Neural cell (in vitro differentiated cells): Measurements from ENCODE around the gene DPYSL4. TPM values are rescaled to one million over a fixed set of nuclear protein-coding genes. Genes with fewer than 3 reads are reported as not detected.

Experiments used
- H2AFZ ChIP-seq: fragments of 200-600, 300-800 bp; sonication (generic), shearing (Covaris generic); 2 replicates; pipeline ENCODE4 v1.6.0; 2014; ENCODE audit warnings: low read depth, mild to moderate bottlenecking, antibody characterized with exemption, low read length, moderate library complexity
- H3F3A ChIP-seq: fragments of 200-600 bp; shearing (Covaris generic); 2 replicates; pipeline ENCODE4 v1.6.1; 2016; ENCODE audit warnings: mild to moderate bottlenecking, moderate library complexity, mixed read lengths, antibody characterized with exemption, low read length; ENCODE audit not compliant: insufficient read depth, poor library complexity, severe bottlenecking
- H3K27ac ChIP-seq: fragments of 200-600, 300-800 bp; sonication (generic), shearing (Covaris generic); 2 replicates; pipeline ENCODE4 v1.5.1; 2014; ENCODE audit warnings: mild to moderate bottlenecking, low read length, moderate library complexity
- H3K27me3 ChIP-seq: fragments of 300-800, 200-600 bp; sonication (generic), shearing (Covaris generic); 2 replicates; pipeline ENCODE4 v1.6.0; 2014; ENCODE audit warnings: mild to moderate bottlenecking, low read depth, low read length, moderate library complexity; ENCODE audit not compliant: insufficient read depth
- H3K36me3 ChIP-seq: fragments of 300-800, 200-600 bp; sonication (generic), shearing (Covaris generic); 2 replicates; pipeline ENCODE4 v1.5.1; 2014; ENCODE audit warnings: mild to moderate bottlenecking, antibody characterized with exemption, low read length, moderate library complexity; ENCODE audit not compliant: insufficient read depth
- H3K4me2 ChIP-seq: fragments of 300-800, 200-600 bp; sonication (generic), shearing (Covaris generic); 2 replicates; pipeline ENCODE4 v1.6.0; 2014; ENCODE audit warnings: mild to moderate bottlenecking, low read length
- H3K4me3 ChIP-seq: fragments of 300-800, 200-600 bp; sonication (generic), shearing (Covaris generic); 2 replicates; pipeline ENCODE4 v1.5.1; 2014; ENCODE audit warnings: mild to moderate bottlenecking, low read length, moderate library complexity
- H3K79me2 ChIP-seq: fragments of 200-600 bp; shearing (Covaris generic); replicated peaks from 2 replicates; pipeline ENCODE4 v1.6.0; 2014; ENCODE audit warnings: mild to moderate bottlenecking, low read length, moderate library complexity; ENCODE audit not compliant: insufficient read depth
- H3K9ac ChIP-seq: fragments of 300-800, 200-600 bp; sonication (generic), shearing (Covaris generic); 2 replicates; pipeline ENCODE4 v1.6.1; 2016; ENCODE audit warnings: mild to moderate bottlenecking, low read length, mixed read lengths
- H3K9me2 ChIP-seq: fragments of 200-600 bp; shearing (Covaris generic); 2 replicates; pipeline ENCODE4 v1.6.1; 2016; ENCODE audit warnings: mild to moderate bottlenecking, low read length, mixed read lengths; ENCODE audit not compliant: insufficient read depth
- H3K9me3 ChIP-seq: fragments of 200-600, 300-800 bp; sonication (generic), shearing (Covaris generic); 2 replicates; pipeline ENCODE4 v1.6.1; 2016; ENCODE audit warnings: mild to moderate bottlenecking, mixed run types, low read length, moderate library complexity, mixed read lengths
- H4K20me1 ChIP-seq: fragments of 200-600 bp; shearing (Covaris generic); 2 replicates; pipeline ENCODE4 v1.6.1; 2016; ENCODE audit warnings: mild to moderate bottlenecking, mixed run types; ENCODE audit not compliant: insufficient read depth
- CTCF ChIP-seq: fragments of 450-650 bp; IDR thresholded peaks from 2 replicates; pipeline ENCODE4 v1.5.1; 2014; ENCODE audit warnings: antibody characterized with exemption, mild to moderate bottlenecking, moderate library complexity; ENCODE audit not compliant: poor library complexity, severe bottlenecking
- EP300 ChIP-seq: fragments of 450-650 bp; conservative IDR thresholded peaks from 2 replicates; pipeline ENCODE4 v1.6.1; 2014; ENCODE audit warnings: antibody characterized with exemption, mild to moderate bottlenecking, moderate library complexity; ENCODE audit not compliant: poor library complexity, severe bottlenecking
- EZH2 ChIP-seq: fragments of 200-600, 300-800 bp; shearing (Covaris generic), sonication (generic); IDR thresholded peaks from 2 replicates; pipeline ENCODE4 v1.6.1; 2014; ENCODE audit warnings: antibody characterized with exemption, low read length, borderline replicate concordance, mild to moderate bottlenecking; ENCODE audit not compliant: insufficient read depth, poor library complexity, severe bottlenecking
- MXI1 ChIP-seq: fragments of 450-650 bp; conservative IDR thresholded peaks from 2 replicates; pipeline ENCODE4 v1.6.1; 2014; ENCODE audit warnings: antibody characterized with exemption, mild to moderate bottlenecking; ENCODE audit not compliant: poor library complexity, severe bottlenecking
- POLR2AphosphoS5 ChIP-seq: IDR thresholded peaks from 2 replicates; pipeline ENCODE4 v1.6.1; 2012
- RAD21 ChIP-seq: fragments of 450-650 bp; conservative IDR thresholded peaks from 2 replicates; pipeline ENCODE4 v1.6.1; 2014; ENCODE audit warnings: antibody characterized with exemption, mild to moderate bottlenecking, moderate library complexity
- REST ChIP-seq: IDR thresholded peaks from 2 replicates; pipeline ENCODE4 v1.6.1; 2012; ENCODE audit warnings: borderline replicate concordance
- SMC3 ChIP-seq: fragments of 450-650 bp; conservative IDR thresholded peaks from 2 replicates; pipeline ENCODE4 v1.6.1; 2014; ENCODE audit warnings: antibody characterized with exemption, mild to moderate bottlenecking, moderate library complexity; ENCODE audit not compliant: poor library complexity
- TAF1 ChIP-seq: IDR thresholded peaks from 2 replicates; pipeline ENCODE4 v1.6.1; 2012; ENCODE audit warnings: low read depth
- polyA plus RNA-seq: library from polyadenylated mRNA; depleted of rRNA; stranded (reverse); fragments of >200 nt; gene quantifications from 2 replicates; pipeline ENCODE4 v1.2.3, GENCODE V29; 2014

Gene DPYSL4
- polyA plus RNA-seq, 1 donor from 2014 or later, result 116 TPM

GRCh38 chr10:132226586-132227405 is 40.0 kb downstream of the DPYSL4 start:
- H3K27me3 ChIP-seq, result no peaks in the 10 kb centered on the region
- H4K20me1 ChIP-seq, result no peaks in the 10 kb centered on the region
- H3K4me2 ChIP-seq, result no peak overlapping the region
- no peaks in the 10 kb centered on the region for H3F3A ChIP-seq
- no peak overlapping the region for H3K4me3 ChIP-seq
- H3K9ac ChIP-seq, result no peak overlapping the region
- no peak overlapping the region for H2AFZ ChIP-seq
- H3K9me2 ChIP-seq, result no peaks in the 10 kb centered on the region
- TF ChIP-seq POLR2AphosphoS5, result no peak
- no peak for TF ChIP-seq SMC3
- TF ChIP-seq MXI1, result no peak
- no peak for TF ChIP-seq EP300
- TF ChIP-seq REST, result no peak
- TF ChIP-seq EZH2, result no peak
- no peak overlapping the region for H3K27ac ChIP-seq
- no peaks in the 10 kb centered on the region for H3K36me3 ChIP-seq
- H3K9me3 ChIP-seq, result no peaks in the 10 kb centered on the region
- H3K79me2 ChIP-seq, result no peaks in the 10 kb centered on the region

DNA sequence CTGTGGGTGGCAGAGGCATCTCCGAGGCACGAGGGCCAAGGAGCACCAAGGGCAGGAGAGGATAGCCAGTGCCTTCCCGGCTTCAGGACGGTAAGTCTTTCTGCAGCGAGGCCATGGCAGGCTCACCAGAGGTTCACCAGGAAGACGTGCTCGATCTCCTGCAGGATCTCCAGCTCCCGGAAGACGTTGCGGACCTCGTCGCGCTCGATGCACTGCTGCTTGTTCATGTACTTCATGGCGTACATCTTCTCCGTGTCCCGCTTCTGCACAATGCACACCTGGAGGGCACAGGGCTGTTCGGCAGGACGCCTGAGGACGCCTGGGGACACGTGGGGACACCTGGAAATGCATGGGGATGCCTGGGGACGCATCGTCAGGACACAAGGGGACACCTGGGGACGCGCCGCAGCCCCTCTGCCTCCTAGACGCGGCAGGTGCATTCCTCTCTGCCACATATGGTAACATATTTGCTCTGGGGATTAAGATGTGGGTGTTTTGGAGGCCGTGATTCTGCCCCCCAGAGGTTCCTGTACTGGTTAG is 41.2 kb downstream of the DPYSL4 start:
- no peak overlapping the region for H3K9ac ChIP-seq
- H2AFZ ChIP-seq, result no peak overlapping the region
- H3K27me3 ChIP-seq, result no peaks in the 10 kb centered on the region
- no peak overlapping the region for H3K4me3 ChIP-seq
- H3K36me3 ChIP-seq, result no peaks in the 10 kb centered on the region
- no peak overlapping the region for H3K27ac ChIP-seq
- H4K20me1 ChIP-seq, result no peaks in the 10 kb centered on the region
- H3K4me2 ChIP-seq, result no peak overlapping the region
- H3K9me2 ChIP-seq, result no peaks in the 10 kb centered on the region
- H3F3A ChIP-seq, result no peaks in the 10 kb centered on the region
- no peaks in the 10 kb centered on the region for H3K9me3 ChIP-seq
- no peak for TF ChIP-seq TAF1
- TF ChIP-seq MXI1, result no peak
- TF ChIP-seq POLR2AphosphoS5, result no peak
- no peak for TF ChIP-seq EZH2
- no peak for TF ChIP-seq REST
- TF ChIP-seq SMC3, result no peak
- TF ChIP-seq CTCF, result no peak
- TF ChIP-seq EP300, result no peak
- TF ChIP-seq RAD21, result no peak
- no peaks in the 10 kb centered on the region for H3K79me2 ChIP-seq
